Peyer's patch (tissue), 4 donors: ENCODE data around the gene B4GALT4. TPM values are rescaled to one million over a fixed set of nuclear protein-coding genes. Genes with fewer than 3 reads are reported as not detected.
"Not testable (repeated sequence)": the region's sequence is repeated elsewhere in the genome, so short reads cannot be mapped to it uniquely, and the experiment has no call there.

ENCODE experiments used
- DNase-seq, 3 donors: peaks; one replicate each; pipeline ENCODE4 v3.0.0-alpha.2; 2017 to 2019
- H3K27ac ChIP-seq, 4 donors: fragments of 200-600 bp; sonication (generic); one replicate each; pipeline ENCODE4 v1.5.1; 2016 to 2019
- H3K27me3 ChIP-seq, 2 donors: fragments of 200-600 bp; sonication (generic); one replicate each; pipeline ENCODE4 v1.5.1; 2019
- H3K36me3 ChIP-seq, 3 donors: fragments of 200-600 bp; sonication (generic); one replicate each; pipeline ENCODE4 v1.5.1; 2016 to 2019
- H3K4me1 ChIP-seq, 4 donors: fragments of 200-600 bp; sonication (generic); one replicate each; pipeline ENCODE4 v1.5.1; 2016 to 2019
- H3K4me3 ChIP-seq, 4 donors: fragments of 200-600 bp; sonication (generic); 1 replicate in 3 of 4; 2 replicates in 1 of 4; pipeline ENCODE4 v1.5.1; 2016 to 2019; ENCODE audit warnings: mild to moderate bottlenecking in 1 of 4
- H3K9me3 ChIP-seq, 4 donors: fragments of 200-600 bp; sonication (generic); one replicate each; pipeline ENCODE4 v1.5.1; 2016 to 2019; ENCODE audit warnings: mild to moderate bottlenecking in 1 of 4
- CTCF ChIP-seq, 6 experiments: fragments of 450-650 bp in 4 of 6; fragments of 200-600 bp in 2 of 6; sonication (generic) in 1 of 6; IDR thresholded peaks; one replicate each; pipeline ENCODE4 v1.5.1; 2017 to 2019; ENCODE audit warnings: antibody characterized with exemption in 6 of 6, mild to moderate bottlenecking in 3 of 6, moderate library complexity in 1 of 6
- POLR2A ChIP-seq, 2 donors: fragments of 450-650 bp; IDR thresholded peaks; one replicate each; pipeline ENCODE4 v1.5.1; 2017; ENCODE audit warnings: antibody characterized with exemption in 2 of 2, mild to moderate bottlenecking in 2 of 2, moderate library complexity in 2 of 2
- total RNA-seq, 4 donors: library from RNA; depleted of rRNA; stranded (reverse); fragments of >200 nt; gene quantifications; one replicate each; pipeline ENCODE4 v1.1.0, GENCODE V29; 2016

The B4GALT4 gene
- total RNA-seq, 4 donors from 2014 or later = 10.7 to 59.9 (median 47.9) TPM

- Histone ChIP-seq H3K4me3 (no peak overlapping the region), H3K4me1 (no peaks in the 10 kb centered on the region), H3K27ac (no peak overlapping the region), H3K9me3 (no peaks in the 10 kb centered on the region), H3K36me3 (no peaks in the 10 kb centered on the region), H3K27me3 (no peaks in the 10 kb centered on the region)
- no peak for DNase-seq
- no peak for TF ChIP-seq CTCF (IDR thresholded peaks at IDR 0.05)
Measured at GRCh38 chr3:119175872-119176756, 64.6 kb downstream of the B4GALT4 start.

DNA sequence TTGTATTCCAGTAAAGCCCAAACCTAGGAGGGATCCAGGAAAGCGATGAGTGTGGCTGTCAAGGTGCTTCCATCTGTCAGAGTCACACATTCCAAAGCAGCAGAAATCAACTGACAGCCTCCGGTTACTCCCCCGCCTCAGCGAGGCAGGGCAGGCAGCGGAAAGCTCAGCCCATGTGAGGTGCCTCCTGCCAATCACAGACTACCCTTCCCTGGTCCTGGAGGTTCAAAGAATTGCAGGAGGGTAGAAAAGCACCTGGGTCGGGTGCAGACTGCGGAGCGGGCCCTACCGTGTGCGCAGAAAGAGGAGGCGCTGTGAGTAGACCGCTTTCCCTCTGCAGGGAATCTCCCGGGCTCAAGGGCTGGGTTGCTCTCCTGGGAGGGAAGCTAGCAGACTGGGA lies 67.4 kb downstream of the B4GALT4 start, which contains the start of gene UPK1B:
Gene UPK1B, plus strand, starts transcription at position 274 of the 400 bp plus-strand sequence. CDS start 13,144 bp downstream, outside the sequence.
- Histone ChIP-seq H3K4me1 (no peaks in the 10 kb centered on the region), H3K27me3 (no peaks in the 10 kb centered on the region), H3K9me3 (no peaks in the 10 kb centered on the region), H3K36me3 (no peaks in the 10 kb centered on the region), H3K27ac (no peak within 1 kb of the TSS), H3K4me3 (no peak within 1 kb of the TSS)
- TF ChIP-seq POLR2A (IDR thresholded peaks at IDR 0.05) (no peak), CTCF (IDR thresholded peaks at IDR 0.05) (no peak)
- DNase-seq = no peak

DNA sequence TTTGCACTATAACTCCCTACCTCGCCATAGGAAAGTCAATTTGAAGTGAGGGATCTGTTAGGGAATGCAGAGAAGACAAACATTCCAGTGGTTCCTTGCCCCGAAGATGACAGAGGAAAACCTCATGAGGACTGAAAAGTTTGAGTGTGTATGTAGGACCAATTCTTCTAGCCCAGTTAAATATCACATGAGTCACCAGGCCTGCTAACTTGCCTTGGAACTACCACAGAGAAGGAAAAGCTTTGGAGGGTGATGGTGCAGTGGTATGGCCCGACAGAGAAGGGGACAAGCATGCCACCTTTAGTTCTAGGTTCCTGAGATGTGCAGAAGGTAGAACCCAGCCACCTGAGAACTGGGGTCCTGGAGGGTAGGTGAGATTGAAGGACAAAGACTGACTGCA lies 69.9 kb downstream of the B4GALT4 start:
- Histone ChIP-seq H3K4me3 (no peak overlapping the region), H3K27ac (no peak overlapping the region), H3K36me3 (no peaks in the 10 kb centered on the region), H3K4me1 (no peaks in the 10 kb centered on the region), H3K9me3 (no peaks in the 10 kb centered on the region), H3K27me3 (no peaks in the 10 kb centered on the region)
- no peak for TF ChIP-seq POLR2A (IDR thresholded peaks at IDR 0.05)
- TF ChIP-seq CTCF (IDR thresholded peaks at IDR 0.05) = no peak
- no peak for DNase-seq

GRCh38 chr3:119164745-119165144 lies 75.9 kb downstream of the B4GALT4 start:
- H3K4me1 ChIP-seq = not testable (repeated sequence)

More at GRCh38 chr3:119164745-119165144, 75.9 kb downstream of the B4GALT4 start:
- not testable (repeated sequence) for H3K27ac ChIP-seq, H3K27me3 ChIP-seq, H3K4me3 ChIP-seq, H3K9me3 ChIP-seq, H3K36me3 ChIP-seq, DNase-seq

Other genes starting within 250 kb of the B4GALT4 start
- gene IGSF11, start 206.0 kb downstream of the B4GALT4 start, total RNA-seq = 1 to 10 TPM in 1 of 4 donors, under 1 TPM in 1, not detected in 2; 0.67 to 3.0 TPM
- gene TEX55, start 94.7 kb downstream of the B4GALT4 start, total RNA-seq = not detected
- not detected for gene UPK1B, start 67.3 kb downstream of the B4GALT4 start, total RNA-seq
- gene ARHGAP31, start 53.5 kb upstream of the B4GALT4 start, total RNA-seq = 10 to 100 TPM in 2 of 4 donors, 1 to 10 TPM in 2; 4.7 to 19.0 (median 10.1) TPM
- 10 to 100 TPM; 14.0 to 34.4 (median 25.0) TPM for gene TMEM39A, start 222.7 kb upstream of the B4GALT4 start, total RNA-seq
- gene POGLUT1, start 228.1 kb upstream of the B4GALT4 start, total RNA-seq = 10 to 100 TPM; 10.7 to 21.2 (median 15.9) TPM